HG03159 (cell line): ENCODE data around the gene DOCK10.
A peak's percentile ranks its signal among the peaks of the same experiment; 100 is the strongest.
"Not testable (repeated sequence)": the region's sequence is repeated elsewhere in the genome, so short reads cannot be mapped to it uniquely, and the experiment has no call there.

Experiments used
- ATAC-seq: cut with Tn5 transposase; IDR thresholded peaks from one replicate; pipeline ENCODE4 v1.9.1; 2021; ENCODE audit warnings: mild to moderate bottlenecking, moderate library complexity; ENCODE audit not compliant: unreplicated experiment

Gene DOCK10

DNA sequence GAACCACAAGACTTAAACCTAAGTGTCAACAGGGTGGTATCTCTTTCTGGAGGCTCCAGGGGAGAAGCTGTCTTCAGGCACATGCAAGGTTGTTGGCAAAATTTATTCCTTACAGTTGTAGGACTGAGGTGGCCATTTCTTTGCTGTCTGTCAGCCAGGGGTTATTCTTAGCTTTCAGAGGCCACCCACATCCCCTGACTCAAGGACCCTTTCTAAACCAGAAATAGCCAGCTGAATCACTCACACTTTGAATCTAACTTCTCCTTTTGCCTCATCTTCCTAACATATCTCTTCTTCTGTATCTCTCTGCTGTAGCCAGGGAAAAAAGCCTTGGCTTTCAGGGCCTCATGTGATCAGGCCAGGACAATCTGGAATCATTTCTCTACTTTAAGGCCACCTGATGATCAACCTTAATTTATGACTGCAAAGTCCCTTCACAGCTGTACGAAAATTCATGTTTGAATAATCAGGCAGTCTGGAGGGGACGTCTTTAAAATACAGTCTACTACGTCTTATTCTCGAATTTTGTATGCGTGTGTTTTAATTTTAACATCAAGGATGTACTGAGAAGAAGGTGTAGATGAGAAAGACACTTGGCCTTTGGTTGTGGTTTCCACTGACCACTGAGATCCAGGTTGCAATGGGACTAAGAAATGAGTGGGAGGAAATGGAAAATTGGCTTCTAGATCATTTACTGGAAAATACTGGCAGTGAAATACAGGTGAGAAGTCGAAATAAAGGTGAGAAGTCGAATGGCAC, 90.4 kb downstream of the DOCK10 start:
- no peak for ATAC-seq

GRCh38 chr2:224948859-224949258, 93.4 kb downstream of the DOCK10 start:
- ATAC-seq: no peak

DNA sequence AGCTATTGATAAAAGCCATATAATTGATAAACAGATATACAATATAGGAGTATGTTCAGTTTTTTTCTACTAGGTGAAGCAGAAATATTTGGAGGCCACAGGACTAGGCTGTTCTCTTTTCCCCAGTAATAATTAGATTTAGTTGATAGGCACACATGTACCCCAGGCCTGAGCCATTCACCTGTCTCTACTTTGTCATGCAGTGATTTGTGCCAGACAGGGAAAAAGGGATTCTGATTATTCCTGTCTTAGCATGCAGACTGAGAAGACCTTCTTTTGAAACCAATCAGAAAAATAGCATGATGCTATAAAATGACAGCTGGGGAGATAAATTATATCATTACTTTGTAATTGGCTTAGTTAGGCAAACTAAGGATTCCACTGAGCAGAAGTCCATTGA, 94.3 kb downstream of the DOCK10 start:
- no peak for ATAC-seq

DNA sequence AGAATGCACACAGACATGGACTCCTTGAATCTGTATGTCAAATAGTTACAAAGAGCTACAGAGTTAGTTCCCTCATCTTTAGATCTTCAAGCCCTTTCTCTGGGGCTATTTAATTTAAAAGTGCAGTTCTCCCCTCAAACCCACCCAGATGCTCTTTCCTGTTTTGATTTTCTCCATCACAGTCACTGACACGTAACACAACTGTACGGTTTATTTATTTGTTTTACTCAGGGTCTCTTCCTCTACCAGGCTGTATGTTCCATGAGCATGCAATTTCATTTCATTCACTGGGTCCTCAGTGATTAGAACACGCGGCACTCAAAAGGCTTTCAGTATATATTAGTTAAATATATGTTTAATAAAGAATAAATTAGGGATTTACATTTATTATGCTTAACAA, 94.7 kb downstream of the DOCK10 start:
- ATAC-seq: no peak

DNA sequence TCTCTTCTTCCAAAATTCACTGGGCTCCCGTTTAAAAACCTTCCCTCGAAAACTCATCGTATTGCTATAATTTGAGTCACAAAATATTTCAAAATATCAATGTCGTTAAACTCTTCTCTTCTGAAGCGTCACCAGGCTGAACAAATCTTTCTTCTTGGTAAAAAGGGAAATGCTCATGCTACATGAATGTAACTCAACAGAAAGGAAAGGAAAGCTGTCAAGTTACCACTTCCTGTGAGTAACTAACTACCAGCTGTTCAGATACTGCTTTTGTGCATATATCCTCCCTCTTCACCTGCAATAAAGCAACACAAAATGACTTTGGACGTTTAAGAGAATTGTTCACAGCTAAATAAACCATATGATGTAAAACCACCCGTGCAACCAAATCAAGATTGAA, 95.4 kb downstream of the DOCK10 start:
- ATAC-seq: peak; percentile 76

DNA sequence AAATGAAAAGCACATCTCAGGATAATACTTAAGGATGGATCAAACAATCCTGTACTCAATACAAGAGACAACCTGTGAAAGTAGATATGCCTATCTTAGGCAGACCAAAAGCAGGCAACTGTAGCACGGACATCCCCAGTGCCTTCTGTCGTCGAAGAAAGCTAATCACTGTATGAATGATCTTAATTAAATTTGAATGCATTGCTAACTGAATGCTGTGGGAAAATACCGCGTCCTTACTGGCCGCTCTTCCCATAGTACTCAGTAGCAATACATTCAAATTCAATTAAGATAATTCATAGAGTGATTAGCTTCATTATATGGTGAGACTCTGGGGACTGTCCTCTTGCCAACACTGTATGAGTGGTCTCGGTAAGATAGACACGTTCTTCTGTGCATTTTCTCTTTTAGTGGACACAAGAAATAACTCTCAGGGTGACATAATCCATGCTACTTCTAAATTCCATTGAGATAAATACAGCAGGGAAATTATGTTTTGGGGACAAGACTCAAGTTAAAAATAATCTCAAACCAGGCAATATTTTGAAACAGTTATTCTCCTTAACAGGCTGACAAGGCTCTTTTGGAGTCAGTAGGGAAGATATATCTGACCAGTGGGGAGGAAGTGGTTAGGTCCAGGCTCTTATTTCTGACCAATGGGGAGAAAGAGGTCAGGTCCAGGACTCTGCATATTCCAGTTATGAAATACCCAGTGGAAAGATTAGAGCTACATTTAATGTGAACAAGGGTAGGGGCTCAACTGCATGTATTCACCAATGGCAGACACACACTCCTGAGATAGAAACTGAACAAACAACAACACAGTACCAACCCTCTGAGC, 97.3 kb downstream of the DOCK10 start:
- ATAC-seq: no peak

DNA sequence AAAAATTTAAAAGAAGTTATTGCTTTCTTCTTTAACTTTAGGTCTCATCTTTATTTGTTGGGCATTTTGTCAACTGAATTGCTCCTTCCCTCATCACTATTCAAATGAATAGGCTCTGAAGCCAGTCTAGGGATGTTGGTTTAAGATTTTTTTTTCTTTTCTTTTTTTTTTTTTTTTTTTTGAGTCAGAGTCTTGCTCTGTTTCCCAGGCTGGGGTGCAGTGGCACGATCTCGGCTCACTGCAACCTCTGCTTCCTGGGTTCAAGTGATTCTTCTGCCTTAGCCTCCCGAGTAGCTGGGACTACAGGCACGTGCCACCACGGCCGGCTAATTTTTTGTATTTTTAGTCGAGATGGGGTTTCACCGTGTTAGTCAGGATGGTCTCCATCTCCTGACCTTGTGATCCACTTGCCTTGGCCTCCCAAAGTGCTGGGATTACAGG, 98.6 kb downstream of the DOCK10 start:
- ATAC-seq: not testable (repeated sequence)

DNA sequence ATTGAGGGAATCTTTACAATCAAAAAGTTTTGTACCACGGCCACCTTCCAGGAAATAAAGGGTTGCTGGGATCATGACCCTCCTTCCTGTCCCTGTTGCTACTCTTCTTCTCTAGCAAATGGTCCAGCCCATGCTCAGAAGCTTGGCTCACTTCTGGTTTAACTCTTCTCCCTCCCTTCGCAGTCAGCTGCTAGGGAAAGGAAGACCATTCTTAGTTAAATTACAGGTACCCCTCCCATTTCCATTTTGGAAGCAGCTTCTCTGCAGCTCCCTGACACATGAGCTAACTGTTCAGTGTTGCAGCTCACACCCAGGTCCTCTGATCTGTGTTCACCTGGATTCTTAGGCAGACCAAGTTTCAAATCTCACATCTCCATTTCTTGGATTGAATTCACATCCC, 100.3 kb downstream of the DOCK10 start:
- no peak for ATAC-seq

DNA sequence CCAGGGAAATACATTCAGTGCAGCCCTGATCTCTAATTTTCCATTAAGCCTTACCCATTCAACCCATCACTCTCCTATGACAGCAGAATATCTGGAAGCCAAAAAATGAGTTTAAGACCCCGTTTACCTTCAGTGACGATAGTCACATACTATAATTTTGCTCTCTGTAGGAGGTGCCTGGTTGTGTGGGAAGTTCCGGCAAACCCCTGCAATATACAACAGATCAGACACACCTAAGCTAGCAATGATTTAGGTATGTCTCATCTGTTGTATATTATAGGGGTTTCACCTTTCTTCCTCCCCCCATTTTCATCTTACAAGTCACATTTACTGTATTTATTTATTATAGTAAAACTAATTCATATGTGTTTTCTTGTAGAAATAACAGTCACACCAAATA, 101.7 kb downstream of the DOCK10 start:
- no peak for ATAC-seq

DNA sequence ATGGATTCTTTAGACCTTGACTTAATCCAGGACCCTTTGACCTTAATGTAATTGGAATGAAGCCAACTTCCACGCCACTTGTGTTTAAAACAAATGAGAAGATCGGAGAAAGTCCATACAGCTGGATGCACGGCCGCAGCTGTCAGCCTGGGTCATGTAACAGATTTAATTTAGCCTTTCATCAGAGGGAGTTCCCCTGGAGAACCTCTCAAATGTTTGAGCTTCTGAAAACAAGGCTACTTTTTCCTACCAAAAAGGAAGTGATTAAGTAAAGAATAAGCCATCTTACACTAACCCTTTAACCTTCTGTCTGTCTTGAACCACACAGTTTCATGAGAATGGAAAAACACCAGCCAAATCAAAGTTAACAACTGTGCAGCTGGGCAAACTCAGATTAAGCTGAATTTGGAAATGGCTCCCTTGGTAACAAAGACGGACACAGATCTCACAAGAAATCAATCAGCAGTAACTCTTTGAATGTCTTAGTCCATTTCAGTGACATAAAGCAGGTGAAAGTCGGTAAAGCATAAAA, 103.6 kb downstream of the DOCK10 start:
- peak; percentile 41 for ATAC-seq

- peak; percentile 85 for ATAC-seq
Measured at GRCh38 chr2:224937887-224938286, 104.4 kb downstream of the DOCK10 start.

- ATAC-seq: no peak
Measured at GRCh38 chr2:224934526-224935188, 107.6 kb downstream of the DOCK10 start.

- no peak for ATAC-seq
Measured at GRCh38 chr2:224933431-224933830, 108.8 kb downstream of the DOCK10 start.

DNA sequence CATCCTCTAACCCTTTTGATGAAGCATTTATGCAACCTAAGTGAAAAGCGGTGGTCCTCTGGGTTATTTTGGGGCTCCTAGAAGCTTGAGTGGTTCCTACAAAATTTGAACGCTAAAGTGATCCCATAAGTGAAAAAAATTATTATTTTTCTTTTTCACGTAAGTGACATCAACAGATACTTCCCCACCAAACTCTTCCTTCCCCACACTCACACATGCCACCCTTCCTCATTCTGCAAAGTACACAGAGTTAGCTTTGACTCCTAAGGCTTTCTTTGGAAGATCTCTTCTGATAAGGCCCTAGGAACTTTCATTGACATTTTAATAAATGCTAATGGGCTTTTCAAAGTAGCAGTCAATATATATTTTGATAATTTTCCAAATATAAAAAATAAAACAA, 109.7 kb downstream of the DOCK10 start:
- ATAC-seq: no peak

GRCh38 chr2:224931956-224932355, 110.3 kb downstream of the DOCK10 start:
- no peak for ATAC-seq

GRCh38 chr2:224930990-224931389, 111.3 kb downstream of the DOCK10 start:
- ATAC-seq: peak; percentile 43

GRCh38 chr2:224930124-224930523, 112.1 kb downstream of the DOCK10 start:
- ATAC-seq: no peak

DNA sequence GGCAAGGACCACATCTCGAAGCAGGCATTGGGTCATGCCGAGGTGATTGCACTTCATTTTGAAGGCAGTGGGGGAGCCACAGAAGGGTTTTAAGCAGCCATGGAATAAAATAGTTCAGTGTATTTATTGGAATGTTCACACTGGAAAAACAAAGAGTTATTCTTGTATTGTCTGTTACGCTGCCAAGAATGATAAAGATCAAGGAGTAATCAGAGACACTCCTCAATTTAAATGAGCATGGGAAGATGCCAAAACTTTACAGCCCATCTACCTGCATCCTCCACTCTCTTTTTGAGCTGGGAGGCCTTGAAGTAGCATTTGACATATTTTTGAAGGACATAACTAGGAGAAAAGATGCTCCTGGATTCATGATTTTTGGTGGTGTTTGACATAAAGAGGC, 112.8 kb downstream of the DOCK10 start:
- ATAC-seq: no peak

- ATAC-seq: no peak
Measured at GRCh38 chr2:224927646-224928173, 114.6 kb downstream of the DOCK10 start.

- no peak for ATAC-seq
Measured at GRCh38 chr2:224927011-224927410, 115.3 kb downstream of the DOCK10 start.

DNA sequence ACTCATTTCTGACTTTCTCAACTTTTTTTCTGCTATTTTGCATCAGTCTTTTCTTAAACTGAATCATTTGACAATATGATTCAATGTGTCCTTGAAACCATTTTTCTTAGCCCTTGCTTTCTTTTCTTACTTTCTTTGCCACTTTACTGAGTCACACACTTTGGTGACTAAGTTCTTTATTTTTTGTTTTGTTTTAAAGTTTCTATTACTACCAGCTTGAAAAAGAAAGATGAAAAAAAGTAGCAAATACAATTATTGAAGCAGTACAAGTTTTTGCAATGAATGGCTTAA, 116.5 kb downstream of the DOCK10 start:
- no peak for ATAC-seq
